Adrenal gland (tissue), 12 donors: ENCODE results near the gene ACKR2. TPM values are rescaled to one million over a fixed set of nuclear protein-coding genes. Genes with fewer than 3 reads are reported as not detected.

ENCODE experiments used
- DNase-seq, 7 donors: peaks; one replicate each; pipeline ENCODE4 v3.0.0-alpha.2; 2019 to 2020
- H3K27ac ChIP-seq, 5 donors: fragments of 200-600 bp; sonication (generic) in 4 of 5; 1 replicate in 3 of 5; 2 replicates in 2 of 5; pipeline versions ENCODE4 v1.5.1 to v1.8.0; 2016 to 2020; ENCODE audit warnings: mild to moderate bottlenecking in 1 of 5
- H3K27me3 ChIP-seq: fragments of 200-600 bp; 2 replicates; pipeline ENCODE4 v1.8.0; 2021
- H3K36me3 ChIP-seq, 2 donors: fragments of 200-600 bp; replicated peaks in 1 of 2; 1 replicate in 1 of 2; 2 replicates in 1 of 2; pipeline versions ENCODE4 v1.5.1 to v1.8.0; 2018 to 2022
- H3K4me1 ChIP-seq, 2 donors: fragments of 200-600 bp; replicated peaks in 1 of 2; 1 replicate in 1 of 2; 2 replicates in 1 of 2; pipeline versions ENCODE4 v1.5.1 to v1.8.0; 2018 to 2021
- H3K4me3 ChIP-seq, 4 donors: fragments of 200-600 bp; sonication (generic) in 3 of 4; one replicate each; pipeline ENCODE4 v1.5.1; 2016 to 2018
- H3K9me3 ChIP-seq, 3 donors: fragments of 200-600 bp; sonication (generic) in 1 of 3; replicated peaks in 1 of 3; 1 replicate in 2 of 3; 2 replicates in 1 of 3; pipeline versions ENCODE4 v1.5.1 to v1.8.0; 2016 to 2021
- CTCF ChIP-seq, 6 experiments: fragments of 450-650 bp in 4 of 6; fragments of 200-600 bp in 2 of 6; sonication (generic) in 1 of 6; IDR thresholded peaks; 1 replicate in 5 of 6; 2 replicates in 1 of 6; pipeline versions ENCODE4 v1.5.1 to v1.8.0; 2016 to 2021; ENCODE audit warnings: antibody characterized with exemption in 6 of 6, mild to moderate bottlenecking in 2 of 6, moderate library complexity in 1 of 6
- POLR2A ChIP-seq, 2 donors: fragments of 450-650 bp; IDR thresholded peaks; one replicate each; pipeline ENCODE4 v1.6.1; 2017; ENCODE audit warnings: antibody characterized with exemption in 2 of 2, mild to moderate bottlenecking in 2 of 2, moderate library complexity in 1 of 2
- WGBS, 4 donors: extraction: QIAGEN DNeasy Blood & Tissue Kit in 2 of 4; methylation state at CpG; one replicate each; pipeline versions ENCODE4 v1.1.5 to v1.1.7; 2013 to 2017; 5-methylcytosine and 5-hydroxymethylcytosine counted together
- intact Hi-C, 2 donors: fragments of 100-400 bp; cut with DNase I; formaldehyde crosslinking; loops; one replicate each; pipeline versions ENCODE4 v1.14.1 to v1.15.0; 2022 to 2023
- polyA plus RNA-seq, 3 donors: library from polyadenylated mRNA; stranded (reverse); fragments of 200-250 nt in 2 of 3; fragments of 350-450 nt in 1 of 3; fragmentation: Illumina TruSeq in 1 of 3; extraction: RNeasy Lipid Tissue Mini Kit (QIAGEN cat#74804) in 1 of 3; gene quantifications; one replicate each; pipeline ENCODE4 v1.2.3, GENCODE V29; 2013 to 2014
- total RNA-seq, 9 donors: library from RNA; depleted of rRNA in 4 of 9; stranded (reverse); fragments of >200 nt in 4 of 9; fragments of 120-200 nt in 1 of 9; fragmentation: NEBNext Ultra II Directional in 1 of 9; extraction: Animal tissue kit (Norgen Biotek cat#: 25700) in 1 of 9; gene quantifications; one replicate each; pipeline versions ENCODE4 v1.1.0 to v1.2.4, GENCODE V29; 2013 to 2023
- donor health status: healthy with polysubstance abuse.
- donor health status: Bipolar disorder and iron deficiency.
- donor health status: DM: yes; HTN: yes; CAD: no.
- donor health status: DM: no; HTN: no; CAD: no.
- donor health status: DM: no; HTN: no; CAD: no.
- donor health status: DM: yes; HTN: yes; CAD: no.

ACKR2 gene
- total and polyA plus RNA-seq, 12 donors: 1.1 to 19.9 (median 3.0) TPM

GRCh38 chr3:42836150-42837123, 27.2 kb downstream of the ACKR2 start:
- TF ChIP-seq CTCF (IDR thresholded peaks at IDR 0.05) (no peak), POLR2A (IDR thresholded peaks at IDR 0.05) (no peak)
- WGBS, 4 donors: 91 to 93% (median 91%) methylated on average over 5 of the region's 5 CpGs
- no peaks in the 10 kb centered on the region for H3K9me3 ChIP-seq
- H3K36me3 ChIP-seq: no peaks in the 10 kb centered on the region
- no peaks in the 10 kb centered on the region for H3K4me1 ChIP-seq
- no peaks in the 10 kb centered on the region for H3K27me3 ChIP-seq
- no peak overlapping the region for H3K27ac ChIP-seq
- intact Hi-C loops: loop anchor here (5.0 to 10.0 kb wide), 2 partner anchors 46 to 52 kb away; no protein-coding TSS in a partner anchor
- DNase-seq: no peak
- H3K4me3 ChIP-seq: no peak overlapping the region

GRCh38 chr3:42838571-42838970, 29.3 kb downstream of the ACKR2 start:
- 70 to 84% (median 82%) methylated on average over 4 of the region's 4 CpGs for WGBS, 4 donors
- no peak overlapping the region for H3K27ac ChIP-seq
- intact Hi-C loops: loop anchor here (5.0 to 10.0 kb wide), 2 partner anchors 44 to 54 kb away; no protein-coding TSS in a partner anchor

GRCh38 chr3:42839616-42840015, 30.4 kb downstream of the ACKR2 start:
- no peaks in the 10 kb centered on the region for H3K36me3 ChIP-seq
- no peak overlapping the region for H3K27ac ChIP-seq
- 22 to 34% (median 24%) methylated on average over 7 of the region's 7 CpGs for WGBS, 4 donors
- DNase-seq: peak; percentile 31 to 82 (median 59)
- peaks cover 0 to 14% of the 10 kb centered on the region in 2 donors for H3K4me1 ChIP-seq
- H3K27me3 ChIP-seq: no peaks in the 10 kb centered on the region
- H3K9me3 ChIP-seq: no peaks in the 10 kb centered on the region
- TF ChIP-seq POLR2A (IDR thresholded peaks at IDR 0.05) (no peak), CTCF (IDR thresholded peaks at IDR 0.05) (peak; percentile 80 to 97 (median 90))
- no peak overlapping the region for H3K4me3 ChIP-seq
- intact Hi-C loops: loop anchor here (5.0 to 10.0 kb wide), 2 partner anchors 43 to 55 kb away; no protein-coding TSS in a partner anchor

More at GRCh38 chr3:42838571-42838970, 29.3 kb downstream of the ACKR2 start:
- no peaks in the 10 kb centered on the region for H3K36me3 ChIP-seq
- no peak overlapping the region for H3K4me3 ChIP-seq
- no peak for TF ChIP-seq CTCF (IDR thresholded peaks at IDR 0.05)
- no peak for TF ChIP-seq POLR2A (IDR thresholded peaks at IDR 0.05)
- no peak for DNase-seq
- H3K4me1 ChIP-seq: peaks cover 0 to 6% of the 10 kb centered on the region in 2 donors
- H3K27me3 ChIP-seq: no peaks in the 10 kb centered on the region
- H3K9me3 ChIP-seq: no peaks in the 10 kb centered on the region

- H3K27ac ChIP-seq: no peak overlapping the region
- intact Hi-C loops: no loop called here
- H3K9me3 ChIP-seq: no peaks in the 10 kb centered on the region
- DNase-seq: no peak
- TF ChIP-seq POLR2A (IDR thresholded peaks at IDR 0.05): no peak
- TF ChIP-seq CTCF (IDR thresholded peaks at IDR 0.05): no peak
- peaks cover 2 to 20% of the 10 kb centered on the region in 2 donors for H3K4me1 ChIP-seq
- H3K27me3 ChIP-seq: no peaks in the 10 kb centered on the region
- H3K4me3 ChIP-seq: no peak overlapping the region
- H3K36me3 ChIP-seq: no peaks in the 10 kb centered on the region
- 65 to 100% (median 69%) methylated on average over 1 of the region's 1 CpG for WGBS, 4 donors
Measured at GRCh38 chr3:42841332-42841731, 32.1 kb downstream of the ACKR2 start.
